Putamen (tissue), 1 donor: ENCODE data around the gene CACNA1H.
"Not testable (repeated sequence)": the region's sequence is repeated elsewhere in the genome, so short reads cannot be mapped to it uniquely, and the experiment has no call there.

Experiments used
- DNase-seq: peaks from one replicate; pipeline ENCODE4 v3.0.0-alpha.2; 2016; ENCODE audit warnings: low spot score

CACNA1H gene

DNA sequence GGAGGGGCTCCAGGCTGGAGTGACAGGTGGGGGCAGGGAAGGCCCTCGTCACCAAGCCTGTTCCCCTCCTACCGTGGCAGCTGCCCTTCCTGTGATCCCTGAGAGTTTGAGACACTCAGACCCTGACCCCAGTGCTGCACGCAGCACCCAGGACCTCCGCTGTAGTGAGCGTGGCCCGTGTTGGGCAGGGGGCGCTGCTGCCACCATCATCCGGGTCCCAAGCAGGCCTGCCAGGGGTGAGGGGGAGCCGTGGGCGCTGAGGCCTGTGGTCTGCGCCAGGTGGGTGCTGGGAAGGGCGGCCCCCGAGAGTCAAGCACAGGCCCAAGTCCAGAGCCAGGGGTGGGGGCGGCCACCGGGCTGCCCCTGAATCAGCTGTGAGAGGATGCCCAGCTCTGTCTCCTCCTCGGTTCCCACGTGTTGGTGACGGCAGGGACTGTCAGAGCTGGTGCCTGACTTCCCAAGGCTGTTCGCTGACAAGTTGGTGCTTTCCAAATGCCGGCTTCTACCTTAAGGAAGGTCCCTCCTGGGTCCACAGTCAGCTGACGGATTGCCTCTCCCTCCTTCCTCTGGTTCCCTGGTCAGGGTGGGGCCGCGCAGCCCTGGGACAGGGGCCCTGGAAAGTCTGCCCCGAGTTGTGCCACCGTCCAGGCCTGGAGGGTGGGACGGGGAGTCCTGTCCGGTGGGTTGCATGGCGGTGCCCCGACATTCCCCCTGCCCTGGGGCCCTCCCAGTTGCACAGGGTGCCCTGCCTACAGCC, 41.1 kb downstream of the CACNA1H start:
- DNase-seq: no peak

DNA sequence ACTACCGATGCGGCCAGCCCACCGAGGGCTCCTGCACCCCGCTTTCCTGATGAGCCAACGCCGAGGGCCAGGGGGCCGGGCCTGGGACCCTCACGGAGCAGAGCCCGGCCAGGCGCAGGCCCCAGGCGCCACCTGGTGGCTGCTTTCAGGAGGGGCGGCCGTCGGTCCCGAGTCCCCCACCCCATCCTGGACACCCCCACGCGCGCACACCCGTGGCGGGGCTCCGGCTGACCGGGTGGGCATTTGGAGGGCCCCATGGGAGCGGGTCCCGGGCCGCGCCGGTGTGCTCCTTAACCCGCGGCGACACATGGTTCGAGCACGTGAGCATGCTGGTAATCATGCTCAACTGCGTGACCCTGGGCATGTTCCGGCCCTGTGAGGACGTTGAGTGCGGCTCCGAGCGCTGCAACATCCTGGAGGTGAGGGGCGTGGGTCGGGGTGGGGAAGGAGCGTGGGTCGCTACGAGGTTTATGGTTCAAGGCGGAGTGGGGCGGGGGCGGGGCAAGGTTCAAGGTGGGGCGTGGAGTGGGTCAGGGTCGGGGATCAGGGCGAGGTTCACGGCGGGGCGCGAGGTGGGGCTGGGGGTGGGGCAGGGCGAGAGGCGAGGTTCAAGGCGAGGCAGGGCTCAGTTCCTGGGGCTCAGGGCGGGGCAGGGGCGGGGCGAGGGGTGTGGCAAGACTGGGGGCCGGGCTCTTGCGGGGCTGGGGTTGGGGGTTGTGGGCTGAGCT, 41.9 kb downstream of the CACNA1H start:
- no peak for DNase-seq

DNA sequence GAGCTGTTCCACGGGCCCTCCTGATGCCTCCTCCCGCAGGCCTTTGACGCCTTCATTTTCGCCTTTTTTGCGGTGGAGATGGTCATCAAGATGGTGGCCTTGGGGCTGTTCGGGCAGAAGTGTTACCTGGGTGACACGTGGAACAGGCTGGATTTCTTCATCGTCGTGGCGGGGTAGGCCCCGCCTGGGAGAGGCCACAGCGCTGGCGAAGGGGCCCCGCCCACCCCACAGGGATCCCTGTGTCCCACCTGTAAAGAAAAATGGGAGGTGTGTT, 42.4 kb downstream of the CACNA1H start:
- DNase-seq: no peak

DNA sequence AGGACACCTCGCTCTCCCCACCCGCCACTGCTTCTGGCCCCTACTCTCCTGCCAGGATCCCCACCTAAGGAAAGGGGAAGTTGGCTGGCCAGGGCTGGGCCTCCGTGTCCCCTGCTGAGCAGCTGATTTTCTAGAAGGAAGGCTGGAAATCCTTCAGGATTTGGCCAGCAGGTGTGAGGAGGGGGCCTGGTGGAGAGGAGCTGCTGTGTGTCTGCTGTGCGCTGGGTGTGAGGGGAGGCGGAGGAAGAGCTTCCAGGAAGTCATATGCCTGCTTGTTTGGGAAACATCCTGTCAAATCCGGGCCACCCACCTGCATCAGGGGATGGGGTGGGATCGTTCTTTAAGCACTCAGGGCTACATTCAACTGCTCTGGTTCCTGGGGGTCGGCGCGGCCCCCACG, 43.6 kb downstream of the CACNA1H start:
- DNase-seq: no peak

DNA sequence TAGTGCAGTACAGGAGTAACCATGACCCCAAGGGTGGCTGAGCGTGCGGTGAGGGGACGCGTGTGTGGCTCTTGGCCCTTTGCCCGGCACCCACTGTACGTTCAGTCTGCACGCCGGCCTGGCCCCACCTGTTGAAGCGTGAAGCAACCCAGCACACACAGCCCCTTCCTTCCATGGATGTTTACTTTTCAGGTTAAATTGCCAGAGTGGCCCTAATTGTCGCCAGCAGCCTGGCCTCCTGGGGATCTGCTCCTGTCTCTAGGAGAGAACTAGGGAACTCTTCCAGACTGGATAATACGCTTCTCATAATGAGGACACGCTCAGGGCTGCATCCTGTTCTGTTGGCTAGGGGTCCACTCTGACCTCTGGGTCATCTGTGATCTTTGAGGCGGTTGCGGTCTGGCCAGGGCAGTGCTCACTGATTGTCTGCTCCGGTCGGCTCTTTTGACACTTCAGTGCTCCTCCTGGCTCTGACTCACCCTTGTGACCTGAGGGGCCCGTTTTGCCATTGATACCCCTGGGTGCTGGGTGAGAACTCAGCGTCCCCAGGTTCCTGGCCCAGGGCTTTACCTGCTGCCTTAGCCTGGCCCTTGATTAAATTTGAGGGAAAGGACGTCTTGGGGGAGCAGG, 44.4 kb downstream of the CACNA1H start:
- no peak for DNase-seq

DNA sequence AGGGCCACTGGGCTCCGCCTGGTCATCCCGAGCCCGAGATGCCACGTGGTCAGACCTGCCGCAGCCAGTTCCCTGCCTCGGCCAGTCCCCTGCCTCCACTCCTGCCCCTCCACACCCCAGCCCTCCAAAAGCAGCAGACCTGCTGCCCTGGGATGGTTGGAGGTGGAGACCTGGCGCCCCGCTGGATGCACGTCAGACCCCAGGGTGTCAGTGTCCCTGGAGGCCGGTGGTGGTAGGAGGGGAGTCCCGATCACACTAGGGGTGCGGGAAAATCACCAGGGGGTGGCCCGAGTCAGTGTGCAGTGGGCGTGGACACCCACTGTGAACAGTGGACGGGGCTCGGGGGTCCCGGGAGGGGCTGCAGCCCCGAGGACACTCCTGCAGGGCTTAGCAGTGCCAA, 45.3 kb downstream of the CACNA1H start:
- DNase-seq: no peak

DNA sequence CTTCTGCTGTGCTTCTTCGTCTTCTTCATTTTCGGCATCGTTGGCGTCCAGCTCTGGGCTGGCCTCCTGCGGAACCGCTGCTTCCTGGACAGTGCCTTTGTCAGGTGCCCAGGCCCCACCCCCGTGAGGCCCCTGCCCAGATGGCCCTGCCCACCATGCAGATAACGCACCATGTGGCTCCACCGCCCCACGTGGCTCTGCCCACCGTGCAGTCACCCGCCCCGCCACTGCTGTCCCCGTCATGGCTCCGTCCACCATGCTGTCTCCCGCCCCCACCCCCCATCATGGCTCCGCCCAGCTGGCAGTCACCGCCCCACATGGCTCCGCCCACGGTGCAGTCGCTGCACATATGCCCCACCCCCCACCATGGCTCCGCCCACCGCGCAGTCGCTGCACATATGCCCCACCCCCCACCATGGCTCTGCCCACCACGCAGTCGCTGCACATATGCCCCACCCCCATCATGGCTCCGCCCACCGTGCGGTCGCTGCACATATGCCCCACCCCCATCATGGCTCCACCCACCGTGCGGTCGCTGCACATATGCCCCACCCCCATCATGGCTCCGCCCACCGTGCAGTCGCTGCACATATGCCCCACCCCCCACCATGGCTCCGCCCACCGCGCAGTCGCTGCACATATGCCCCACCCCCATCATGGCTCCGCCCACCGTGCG, 45.9 kb downstream of the CACNA1H start:
- not testable (repeated sequence) for DNase-seq

DNA sequence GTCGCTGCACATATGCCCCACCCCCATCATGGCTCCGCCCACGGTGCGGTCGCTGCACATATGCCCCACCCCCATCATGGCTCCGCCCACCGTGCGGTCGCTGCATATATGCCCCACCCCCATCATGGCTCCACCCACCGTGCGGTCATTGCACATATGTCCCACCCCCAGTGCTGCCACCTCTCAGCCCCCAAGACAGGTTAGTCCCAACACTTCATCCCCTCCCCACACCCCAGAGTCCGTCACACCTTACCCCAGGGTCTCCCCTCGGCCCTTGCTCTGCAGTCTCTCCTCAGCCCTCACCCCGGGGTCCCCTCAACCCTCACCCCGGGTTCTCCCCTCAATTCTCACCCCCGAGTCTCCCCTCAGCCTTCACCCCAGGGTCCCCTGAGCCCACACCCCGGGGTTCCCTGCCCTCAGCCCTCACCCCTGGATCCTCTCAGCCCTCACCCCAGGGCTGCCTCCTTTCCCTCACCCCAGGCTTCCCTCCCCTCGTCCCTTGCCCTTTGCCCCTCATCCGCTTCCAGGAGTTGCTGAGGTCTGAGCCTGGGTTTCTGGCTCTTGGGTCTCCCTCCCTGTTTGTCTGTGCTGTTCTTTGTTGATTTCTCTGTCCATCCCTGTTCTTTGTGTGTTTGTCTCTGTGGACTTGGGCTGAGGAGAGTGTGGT, 46.6 kb downstream of the CACNA1H start:
- DNase-seq: no peak

DNA sequence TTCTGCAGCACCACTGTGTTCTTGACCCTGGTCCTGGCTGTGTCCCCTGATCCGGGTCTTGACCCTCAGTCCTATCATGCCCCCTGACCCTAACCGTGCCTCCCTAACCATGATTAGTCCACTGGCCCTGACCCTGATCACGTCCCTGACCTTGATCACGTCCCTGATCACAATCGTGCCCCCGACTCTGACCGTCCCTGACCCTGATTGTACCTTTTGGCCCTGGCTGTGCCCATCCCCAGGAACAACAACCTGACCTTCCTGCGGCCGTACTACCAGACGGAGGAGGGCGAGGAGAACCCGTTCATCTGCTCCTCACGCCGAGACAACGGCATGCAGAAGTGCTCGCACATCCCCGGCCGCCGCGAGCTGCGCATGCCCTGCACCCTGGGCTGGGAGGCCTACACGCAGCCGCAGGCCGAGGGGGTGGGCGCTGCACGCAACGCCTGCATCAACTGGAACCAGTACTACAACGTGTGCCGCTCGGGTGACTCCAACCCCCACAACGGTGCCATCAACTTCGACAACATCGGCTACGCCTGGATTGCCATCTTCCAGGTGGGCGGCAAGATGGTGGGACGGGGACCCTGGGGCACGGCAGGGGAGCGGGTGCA, 47.2 kb downstream of the CACNA1H start:
- DNase-seq: no peak

DNA sequence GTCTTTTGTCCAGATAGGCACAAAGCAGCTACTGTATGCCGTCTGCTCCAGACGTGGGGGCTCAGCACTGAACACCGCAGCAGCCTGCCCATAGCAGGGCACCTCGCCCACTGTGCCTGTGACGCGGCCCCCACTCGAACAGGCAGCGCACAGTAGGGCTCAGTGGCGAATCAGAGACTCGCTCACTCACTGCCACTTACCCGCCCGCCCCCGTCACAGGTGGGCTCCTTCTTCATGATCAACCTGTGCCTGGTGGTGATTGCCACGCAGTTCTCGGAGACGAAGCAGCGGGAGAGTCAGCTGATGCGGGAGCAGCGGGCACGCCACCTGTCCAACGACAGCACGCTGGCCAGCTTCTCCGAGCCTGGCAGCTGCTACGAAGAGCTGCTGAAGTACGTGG, 48.5 kb downstream of the CACNA1H start:
- peak; percentile 36 for DNase-seq

DNA sequence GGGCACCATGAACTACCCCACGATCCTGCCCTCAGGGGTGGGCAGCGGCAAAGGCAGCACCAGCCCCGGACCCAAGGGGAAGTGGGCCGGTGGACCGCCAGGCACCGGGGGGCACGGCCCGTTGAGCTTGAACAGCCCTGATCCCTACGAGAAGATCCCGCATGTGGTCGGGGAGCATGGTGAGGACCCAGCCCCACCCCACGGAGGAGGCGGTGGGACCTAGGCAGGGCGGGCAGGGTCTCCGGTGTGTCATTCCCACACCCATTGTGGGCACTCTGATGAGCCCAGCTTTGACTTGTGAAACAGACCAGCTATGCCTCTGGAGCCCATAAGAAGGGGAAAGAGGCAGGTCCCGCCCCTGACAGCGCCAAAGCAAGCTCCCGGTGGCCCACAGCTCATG, 49.4 kb downstream of the CACNA1H start:
- no peak for DNase-seq

DNA sequence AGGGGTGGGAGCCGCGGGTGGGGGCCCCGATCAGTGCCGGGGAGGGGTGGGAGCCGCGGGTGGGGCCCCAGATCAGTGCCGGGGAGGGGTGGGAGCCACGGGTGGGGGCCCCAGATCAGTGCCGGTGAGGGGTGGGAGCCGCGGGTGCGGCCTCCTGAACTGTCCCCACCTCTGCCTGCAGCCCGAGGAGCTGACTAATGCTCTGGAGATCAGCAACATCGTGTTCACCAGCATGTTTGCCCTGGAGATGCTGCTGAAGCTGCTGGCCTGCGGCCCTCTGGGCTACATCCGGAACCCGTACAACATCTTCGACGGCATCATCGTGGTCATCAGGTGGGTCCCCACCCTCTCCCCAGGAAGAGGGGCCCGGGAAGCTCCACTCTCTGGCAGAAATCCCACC, 52.0 kb downstream of the CACNA1H start:
- no peak for DNase-seq

DNA sequence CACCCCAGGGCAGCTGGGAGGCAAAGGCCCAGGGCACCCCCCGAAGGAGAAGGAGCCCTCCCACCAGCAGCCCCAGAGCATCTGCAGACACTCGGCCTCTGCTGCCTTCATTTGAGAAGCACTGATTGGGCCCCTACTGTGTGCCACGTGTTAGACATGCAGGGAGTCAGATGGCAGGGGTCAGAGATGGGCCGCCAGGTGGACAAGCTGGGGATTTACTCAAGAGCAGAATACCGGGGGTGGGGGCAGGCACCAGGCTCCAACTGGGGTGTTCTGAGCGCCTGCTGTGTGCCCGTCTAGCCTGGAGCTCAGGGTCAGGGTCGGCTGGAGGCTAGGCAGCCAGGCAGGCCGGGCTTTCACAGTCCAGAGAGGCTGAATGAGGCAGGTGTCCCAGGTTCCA, 53.4 kb downstream of the CACNA1H start:
- DNase-seq: no peak

DNA sequence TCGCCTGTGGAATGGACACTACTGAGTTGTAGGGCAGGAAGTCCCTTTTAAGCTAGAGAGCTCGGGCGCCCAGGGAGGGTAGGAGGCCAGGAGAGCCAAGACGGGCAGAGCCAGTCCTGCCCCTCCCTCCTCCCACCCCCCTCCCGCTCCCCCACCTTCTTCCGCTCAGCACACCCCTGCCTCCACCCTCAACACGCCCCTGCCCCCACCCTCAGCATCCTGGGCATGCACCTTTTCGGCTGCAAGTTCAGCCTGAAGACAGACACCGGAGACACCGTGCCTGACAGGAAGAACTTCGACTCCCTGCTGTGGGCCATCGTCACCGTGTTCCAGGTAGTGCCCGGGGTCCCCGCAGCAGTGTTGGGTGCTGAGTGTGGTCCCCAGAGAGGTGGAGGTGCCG, 53.9 kb downstream of the CACNA1H start:
- no peak for DNase-seq

DNA sequence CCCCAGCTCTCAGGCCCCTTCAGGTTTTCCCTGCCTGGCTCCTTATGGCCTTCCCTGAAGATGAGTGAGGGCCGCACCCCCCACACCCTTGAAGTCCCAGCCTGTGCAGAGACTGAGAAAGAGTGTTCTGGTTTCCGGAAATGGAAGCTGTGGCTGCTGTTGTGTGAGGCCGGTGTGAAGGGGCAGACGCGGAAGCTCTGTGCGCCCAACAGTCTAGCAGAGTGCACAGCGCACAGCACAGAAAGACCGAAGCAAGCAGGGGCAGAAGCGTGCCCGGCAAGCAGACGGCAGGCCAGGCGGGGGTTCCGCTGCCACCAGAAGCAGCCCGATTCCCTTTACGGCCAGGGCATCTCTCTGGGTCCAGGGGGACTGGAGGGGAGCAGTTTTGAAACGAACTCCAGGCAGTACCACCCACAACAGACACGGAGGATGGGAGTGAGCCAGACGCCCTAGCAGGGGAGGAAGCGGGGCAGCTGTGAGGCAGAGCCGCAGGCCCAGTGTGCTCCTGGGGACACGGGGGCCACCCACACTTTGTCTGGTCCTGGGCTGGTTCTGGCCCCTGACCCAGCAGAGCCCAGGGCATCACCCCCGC, 55.4 kb downstream of the CACNA1H start:
- no peak for DNase-seq

DNA sequence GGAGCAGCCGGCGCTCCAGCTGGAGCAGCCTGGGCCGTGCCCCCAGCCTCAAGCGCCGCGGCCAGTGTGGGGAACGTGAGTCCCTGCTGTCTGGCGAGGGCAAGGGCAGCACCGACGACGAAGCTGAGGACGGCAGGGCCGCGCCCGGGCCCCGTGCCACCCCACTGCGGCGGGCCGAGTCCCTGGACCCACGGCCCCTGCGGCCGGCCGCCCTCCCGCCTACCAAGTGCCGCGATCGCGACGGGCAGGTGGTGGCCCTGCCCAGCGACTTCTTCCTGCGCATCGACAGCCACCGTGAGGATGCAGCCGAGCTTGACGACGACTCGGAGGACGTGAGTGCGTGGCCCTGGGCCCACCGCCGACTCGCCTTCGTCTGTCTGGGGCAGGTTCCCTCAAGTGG, 56.2 kb downstream of the CACNA1H start:
- no peak for DNase-seq

DNA sequence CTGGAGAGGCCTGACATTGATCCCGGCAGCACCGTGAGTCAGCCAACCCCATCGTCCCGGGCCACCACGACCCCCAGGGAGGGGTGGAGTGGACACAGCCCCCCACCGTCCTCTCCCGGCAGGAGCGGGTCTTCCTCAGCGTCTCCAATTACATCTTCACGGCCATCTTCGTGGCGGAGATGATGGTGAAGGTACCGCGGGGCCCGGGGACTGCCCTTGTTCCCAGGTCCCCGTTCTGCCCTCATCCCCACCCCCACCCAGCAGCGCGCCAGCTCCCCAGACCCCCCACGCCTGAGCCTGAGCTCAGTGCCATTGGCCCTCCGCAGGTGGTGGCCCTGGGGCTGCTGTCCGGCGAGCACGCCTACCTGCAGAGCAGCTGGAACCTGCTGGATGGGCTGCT, 57.6 kb downstream of the CACNA1H start:
- no peak for DNase-seq

DNA sequence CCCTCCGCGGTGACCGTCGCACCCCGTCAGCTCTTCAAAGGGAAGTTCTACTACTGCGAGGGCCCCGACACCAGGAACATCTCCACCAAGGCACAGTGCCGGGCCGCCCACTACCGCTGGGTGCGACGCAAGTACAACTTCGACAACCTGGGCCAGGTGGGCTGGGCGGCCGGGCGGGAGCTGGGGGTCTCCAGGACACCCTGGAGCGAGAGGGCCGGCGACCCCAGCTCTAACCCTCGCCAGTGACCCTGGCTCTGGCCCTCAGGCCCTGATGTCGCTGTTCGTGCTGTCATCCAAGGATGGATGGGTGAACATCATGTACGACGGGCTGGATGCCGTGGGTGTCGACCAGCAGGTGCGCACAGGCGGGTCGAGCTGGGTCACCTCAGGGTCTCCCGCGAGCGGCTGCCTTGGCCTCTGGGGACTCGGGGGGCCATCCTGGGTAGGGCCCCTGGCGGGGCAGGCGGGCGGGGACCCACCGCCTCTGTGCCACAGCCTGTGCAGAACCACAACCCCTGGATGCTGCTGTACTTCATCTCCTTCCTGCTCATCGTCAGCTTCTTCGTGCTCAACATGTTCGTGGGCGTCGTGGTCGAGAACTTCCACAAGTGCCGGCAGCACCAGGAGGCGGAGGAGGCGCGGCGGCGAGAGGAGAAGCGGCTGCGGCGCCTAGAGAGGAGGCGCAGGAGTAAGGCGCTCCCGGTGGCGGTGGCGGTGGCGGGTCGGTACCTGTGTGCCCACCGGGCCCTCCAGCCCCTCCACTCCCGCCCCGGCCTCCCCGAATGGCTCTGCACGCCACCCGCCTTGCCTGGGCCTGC, 58.8 kb downstream of the CACNA1H start:
- peak; percentile 66 for DNase-seq

DNA sequence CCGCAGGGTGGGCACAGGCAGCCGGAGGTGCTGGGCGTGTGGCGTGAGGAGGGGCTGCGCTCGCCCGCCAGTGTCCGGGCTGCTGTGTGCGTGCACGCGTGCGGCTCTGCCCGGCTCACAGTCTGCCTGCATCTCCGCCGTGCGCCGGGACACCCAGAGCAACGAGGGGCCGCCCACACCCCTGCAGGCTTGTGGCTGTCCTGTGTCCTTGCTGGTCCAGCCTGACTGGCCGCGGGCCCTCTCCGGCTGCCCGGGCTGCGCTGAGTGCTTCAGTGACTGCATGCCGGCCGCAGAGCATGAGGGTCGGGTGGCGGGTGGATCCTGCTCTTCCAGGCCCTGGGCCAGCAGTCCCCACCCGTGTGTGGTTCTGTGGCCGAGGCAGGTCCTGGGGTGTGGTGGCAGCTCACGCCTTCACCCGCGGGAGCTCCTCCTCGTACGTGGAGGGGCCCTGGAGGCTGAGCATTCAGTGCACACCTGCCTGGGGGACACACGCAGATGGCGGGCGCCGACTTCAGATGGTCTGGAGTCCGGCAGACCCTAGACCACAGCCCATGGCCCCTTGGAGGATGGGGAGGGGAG, 59.8 kb downstream of the CACNA1H start:
- no peak for DNase-seq

DNA sequence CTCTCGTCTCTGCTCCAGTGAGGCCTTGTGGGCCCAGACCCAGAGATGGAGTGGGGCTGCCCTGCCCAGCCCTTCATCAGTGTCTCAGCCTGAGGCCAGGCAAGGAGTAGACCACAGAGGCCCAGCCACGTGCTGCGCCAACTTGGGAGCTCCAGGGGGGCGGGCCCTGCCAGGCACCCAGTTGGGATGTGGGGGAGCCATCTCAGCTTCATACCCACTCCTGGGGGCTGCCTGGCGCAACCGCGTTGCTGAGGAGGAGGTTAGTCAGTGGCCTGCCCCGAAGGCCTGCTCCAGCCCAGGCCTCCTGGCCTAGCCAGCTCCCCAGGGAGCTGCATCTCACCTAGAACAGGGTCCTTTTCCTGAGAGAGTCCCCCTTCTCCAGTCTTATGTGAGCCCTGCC, 60.3 kb downstream of the CACNA1H start:
- no peak for DNase-seq
